Renal cortical epithelial cell (primary cell): ENCODE data around the gene CPT1C. TPM values are rescaled to one million over a fixed set of nuclear protein-coding genes. Genes with fewer than 3 reads are reported as not detected.

Source experiments
- DNase-seq: peaks from one replicate; pipeline ENCODE4 v3.0.0-alpha.2; 2011; ENCODE audit warnings: low read depth
- total RNA-seq: library from RNA; depleted of rRNA; stranded (reverse); fragments of >200 nt; gene quantifications from 2 replicates; pipeline ENCODE4 v1.2.3, GENCODE V29; 2014

Gene CPT1C
- 1.9 and 2.5 TPM in 2 replicates for total RNA-seq

DNA sequence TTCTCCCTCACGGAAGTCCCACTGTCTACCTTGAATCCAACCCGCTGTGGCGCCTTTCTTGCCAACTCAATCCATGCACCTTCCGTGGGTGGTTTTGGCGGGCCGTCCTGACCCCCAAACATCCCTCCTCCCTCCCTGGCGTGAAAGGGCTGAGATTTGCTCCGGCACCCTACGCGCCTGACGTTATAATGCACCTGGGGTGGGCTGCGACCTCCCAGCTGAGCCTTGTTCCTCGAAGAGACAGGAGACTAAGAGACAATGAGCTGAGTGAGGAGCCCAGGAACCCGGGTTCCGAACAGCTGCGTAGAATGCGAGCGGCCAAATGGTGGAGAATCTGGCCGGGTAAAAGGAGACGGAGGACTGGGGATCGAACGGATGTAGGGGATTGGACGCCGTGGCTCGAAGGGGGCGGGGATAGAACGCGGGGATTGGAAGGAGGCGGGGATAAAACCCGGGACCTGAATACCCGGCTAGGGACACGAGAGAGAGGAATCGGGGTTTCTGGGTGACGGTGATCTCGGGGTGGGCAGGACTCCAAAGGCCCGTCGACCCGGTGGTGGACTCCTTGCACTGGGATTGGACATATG, at the start of gene CPT1C:
CPT1C (plus strand) TSS at position 461 of the 587 bp plus-strand sequence. CDS start 1,137 bp downstream, outside the sequence.
- peak; percentile 42 for DNase-seq

GRCh38 chr19:49641688-49642491, 49.0 kb upstream of the CPT1C start, which contains the start of gene SCAF1:
Gene SCAF1, plus strand, starts transcription at chr19:49642209. Its CDS starts 2,818 bp downstream, at chr19:49645027.
- DNase-seq: peak; percentile 98

GRCh38 chr19:49642492-49643035, 48.4 kb upstream of the CPT1C start:
- DNase-seq: no peak

- DNase-seq: no peak
Observed at GRCh38 chr19:49643466-49643865, 47.5 kb upstream of the CPT1C start.

DNA sequence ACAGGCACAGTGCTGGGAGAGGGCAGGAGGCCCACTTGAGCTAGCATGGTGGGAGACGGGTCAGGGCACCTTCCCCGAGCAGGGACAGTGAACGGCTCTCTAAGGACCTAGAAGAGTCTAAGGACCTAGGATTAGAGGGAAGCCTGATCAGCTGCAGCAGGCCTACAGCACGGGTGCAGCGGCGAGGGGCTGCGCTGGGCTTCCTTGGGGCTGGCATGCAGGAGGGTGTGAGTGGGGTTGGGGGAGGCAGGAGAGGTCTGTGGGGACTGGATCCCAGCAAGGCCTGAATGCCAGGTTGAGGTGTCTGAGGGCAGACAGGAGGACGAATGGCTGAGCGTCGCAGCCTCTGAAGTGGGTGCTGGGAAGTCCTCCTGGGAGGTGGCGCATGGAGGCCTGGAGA, 45.3 kb upstream of the CPT1C start:
- DNase-seq: no peak

GRCh38 chr19:49645995-49646394, 44.9 kb upstream of the CPT1C start:
- no peak for DNase-seq

DNA sequence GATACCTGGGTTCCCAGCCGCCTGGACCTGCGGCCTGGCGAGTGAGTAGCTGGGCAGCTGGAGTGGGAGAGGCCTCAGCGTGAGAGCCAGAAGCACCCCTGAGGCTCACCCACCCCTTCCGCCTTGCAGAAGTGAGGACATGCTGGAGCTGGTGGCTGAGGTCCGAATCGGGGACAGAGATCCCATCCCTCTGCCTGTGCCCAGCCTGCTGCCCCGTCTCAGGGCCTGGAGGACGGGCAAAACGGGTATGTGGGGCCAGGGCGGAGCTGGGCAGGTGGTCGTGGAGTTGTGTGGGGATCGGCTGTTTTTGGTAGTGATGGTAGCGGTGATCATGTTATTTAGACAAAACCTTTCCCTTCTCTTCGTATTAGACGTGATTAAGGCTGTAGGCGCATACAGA, 44.3 kb upstream of the CPT1C start:
- no peak for DNase-seq

DNA sequence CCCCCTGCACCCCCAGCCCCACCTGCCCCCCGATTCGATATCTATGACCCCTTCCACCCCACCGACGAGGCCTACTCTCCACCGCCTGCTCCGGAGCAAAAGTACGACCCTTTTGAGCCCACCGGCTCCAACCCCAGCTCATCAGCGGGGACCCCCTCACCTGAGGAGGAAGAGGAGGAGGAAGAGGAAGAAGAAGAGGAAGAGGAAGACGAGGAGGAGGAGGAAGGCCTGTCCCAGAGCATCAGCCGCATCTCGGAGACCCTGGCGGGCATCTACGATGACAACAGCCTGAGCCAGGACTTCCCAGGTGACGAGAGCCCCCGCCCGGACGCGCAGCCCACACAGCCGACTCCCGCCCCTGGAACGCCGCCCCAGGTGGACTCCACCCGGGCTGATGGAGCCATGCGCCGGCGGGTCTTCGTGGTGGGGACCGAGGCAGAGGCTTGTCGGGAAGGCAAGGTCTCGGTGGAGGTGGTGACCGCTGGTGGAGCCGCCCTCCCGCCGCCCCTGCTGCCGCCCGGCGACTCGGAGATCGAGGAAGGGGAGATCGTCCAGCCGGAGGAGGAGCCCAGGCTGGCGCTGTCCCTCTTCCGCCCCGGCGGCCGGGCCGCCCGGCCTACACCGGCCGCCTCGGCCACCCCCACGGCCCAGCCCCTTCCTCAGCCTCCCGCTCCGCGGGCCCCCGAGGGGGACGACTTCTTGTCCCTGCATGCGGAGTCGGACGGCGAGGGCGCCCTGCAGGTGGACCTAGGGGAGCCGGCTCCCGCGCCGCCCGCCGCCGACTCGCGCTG, 39.7 kb upstream of the CPT1C start:
- DNase-seq: no peak

GRCh38 chr19:49651820-49652550, 38.9 kb upstream of the CPT1C start:
- no peak for DNase-seq

DNA sequence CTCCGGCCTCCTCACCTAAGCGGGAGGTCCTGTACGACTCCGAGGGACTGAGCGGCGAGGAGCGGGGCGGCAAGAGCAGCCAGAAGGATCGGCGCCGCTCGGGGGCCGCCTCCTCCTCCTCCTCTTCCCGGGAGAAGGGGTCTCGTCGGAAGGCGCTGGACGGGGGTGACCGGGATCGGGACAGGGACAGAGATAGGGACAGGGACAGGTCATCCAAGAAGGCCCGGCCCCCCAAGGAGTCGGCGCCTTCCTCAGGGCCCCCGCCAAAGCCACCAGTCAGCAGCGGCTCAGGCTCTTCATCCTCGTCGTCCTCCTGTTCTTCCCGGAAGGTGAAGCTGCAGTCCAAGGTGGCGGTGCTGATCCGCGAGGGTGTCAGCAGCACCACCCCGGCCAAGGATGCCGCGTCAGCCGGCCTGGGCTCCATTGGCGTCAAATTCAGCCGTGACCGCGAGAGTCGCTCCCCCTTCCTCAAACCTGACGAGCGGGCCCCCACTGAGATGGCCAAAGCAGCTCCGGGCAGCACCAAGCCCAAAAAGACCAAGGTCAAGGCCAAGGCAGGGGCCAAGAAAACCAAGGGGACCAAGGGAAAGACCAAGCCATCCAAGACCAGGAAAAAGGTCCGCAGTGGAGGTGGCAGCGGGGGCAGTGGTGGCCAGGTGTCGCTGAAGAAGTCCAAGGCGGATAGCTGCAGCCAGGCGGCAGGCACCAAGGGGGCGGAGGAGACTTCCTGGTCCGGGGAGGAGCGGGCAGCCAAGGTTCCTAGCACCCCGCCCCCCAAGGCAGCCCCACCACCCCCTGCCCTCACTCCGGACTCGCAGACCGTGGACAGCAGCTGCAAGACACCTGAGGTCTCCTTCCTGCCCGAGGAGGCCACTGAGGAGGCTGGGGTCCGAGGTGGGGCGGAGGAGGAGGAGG, 38.1 kb upstream of the CPT1C start:
- no peak for DNase-seq

- DNase-seq: no peak
Observed at GRCh38 chr19:49653466-49653806, 37.5 kb upstream of the CPT1C start.

DNA sequence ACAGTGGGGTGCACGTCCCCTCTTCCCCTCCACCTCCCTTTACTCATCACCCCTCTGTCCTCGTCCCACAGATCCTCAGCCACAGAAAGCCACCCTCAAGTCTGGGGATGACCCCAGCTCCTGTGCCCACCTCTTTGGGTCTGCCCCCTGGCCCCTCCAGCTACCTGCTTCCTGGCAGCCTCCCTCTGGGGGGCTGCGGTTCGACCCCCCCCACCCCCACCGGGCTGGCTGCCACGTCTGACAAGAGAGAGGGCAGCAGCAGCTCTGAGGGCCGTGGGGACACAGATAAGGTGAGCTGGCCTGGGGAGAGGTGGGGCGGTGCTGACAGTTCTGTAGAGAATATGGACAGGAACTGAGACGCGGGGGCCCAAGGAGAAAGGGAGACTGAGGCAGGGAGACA, 36.3 kb upstream of the CPT1C start:
- DNase-seq: no peak

- DNase-seq: no peak
Observed at GRCh38 chr19:49655570-49656455, 35.1 kb upstream of the CPT1C start.

GRCh38 chr19:49656456-49657109, 34.3 kb upstream of the CPT1C start:
- no peak for DNase-seq

GRCh38 chr19:49657493-49658138, 33.3 kb upstream of the CPT1C start:
- DNase-seq: no peak

GRCh38 chr19:49658139-49658517, 32.8 kb upstream of the CPT1C start:
- DNase-seq: no peak

DNA sequence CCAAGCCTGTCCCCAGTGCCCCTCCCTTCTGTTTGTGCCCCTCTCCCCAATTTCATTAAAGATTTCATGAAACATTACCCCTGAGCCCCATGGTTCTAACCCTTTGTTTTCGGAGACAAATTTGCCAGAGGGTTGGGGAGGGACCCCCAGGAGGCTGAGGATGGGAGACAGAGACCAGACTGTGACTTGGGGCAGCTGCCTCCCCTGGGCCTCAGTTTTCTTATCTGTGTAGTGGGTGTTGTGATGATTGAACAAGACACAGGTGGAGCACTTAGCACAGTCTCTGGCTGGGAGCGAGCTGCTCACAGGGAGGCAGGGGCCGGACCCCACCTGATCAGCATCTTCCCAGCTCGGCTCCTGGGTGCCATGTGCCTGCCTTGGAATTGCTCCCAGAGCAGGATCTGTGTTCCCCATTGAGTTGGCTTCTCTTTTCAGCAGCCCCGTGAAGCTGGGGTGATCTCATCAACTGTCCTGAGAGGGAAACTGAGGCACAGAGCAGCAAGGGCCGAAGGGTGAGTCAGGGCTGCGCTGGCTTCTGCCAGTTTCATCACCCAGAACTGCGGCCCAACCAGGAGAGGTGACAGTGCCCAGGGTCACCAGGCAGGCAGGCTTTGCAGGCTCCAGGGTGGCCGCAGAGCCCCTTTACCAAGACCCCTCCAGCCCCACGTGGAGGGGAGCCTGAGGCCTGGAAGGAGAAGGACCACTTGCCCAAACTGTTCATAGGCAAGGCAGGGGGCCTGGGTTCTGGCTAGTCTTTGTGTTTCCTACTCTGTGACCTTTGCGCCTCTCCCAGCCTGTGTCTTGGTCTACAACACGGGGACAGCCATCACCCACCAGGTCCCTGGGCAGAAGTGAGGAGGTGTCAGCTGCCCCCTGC, 32.1 kb upstream of the CPT1C start:
- DNase-seq: no peak
